T1000 (cell line): ENCODE data around the gene HID1.
"Not testable (repeated sequence)": the region's sequence is repeated elsewhere in the genome, so short reads cannot be mapped to it uniquely, and the experiment has no call there.

Experiments
- DNase-seq: peaks from one replicate; lab custom pipeline; 2025; ENCODE audit warnings: mixed read lengths; lab: John Stamatoyannopoulos, UW

Gene HID1

GRCh38 chr17:74998783-74999182, 26.2 kb upstream of the HID1 start:
- no peak for DNase-seq

GRCh38 chr17:74995847-74996246, 23.3 kb upstream of the HID1 start:
- DNase-seq = no peak

DNA sequence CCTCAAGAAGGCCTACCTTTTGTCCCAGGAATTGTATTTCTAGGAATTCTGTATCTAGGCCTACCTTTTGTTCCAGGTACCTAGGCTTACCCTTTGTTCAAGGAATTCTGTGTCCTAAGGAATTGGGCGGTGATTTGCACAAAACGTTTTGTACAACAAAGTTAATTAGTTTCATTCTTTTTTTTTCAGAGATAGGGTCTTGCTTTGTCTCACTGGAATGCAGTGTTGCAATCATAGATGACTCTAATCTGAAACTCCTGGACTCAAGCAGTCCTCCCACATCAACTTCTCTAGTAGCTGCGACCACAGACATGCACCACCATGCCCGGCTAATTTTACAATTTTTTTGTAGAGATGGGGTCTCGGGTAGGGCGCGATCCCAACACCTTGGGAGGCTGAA, 21.9 kb upstream of the HID1 start:
- no peak for DNase-seq

- no peak for DNase-seq
Measured at GRCh38 chr17:74992223-74992622, 19.7 kb upstream of the HID1 start.

DNA sequence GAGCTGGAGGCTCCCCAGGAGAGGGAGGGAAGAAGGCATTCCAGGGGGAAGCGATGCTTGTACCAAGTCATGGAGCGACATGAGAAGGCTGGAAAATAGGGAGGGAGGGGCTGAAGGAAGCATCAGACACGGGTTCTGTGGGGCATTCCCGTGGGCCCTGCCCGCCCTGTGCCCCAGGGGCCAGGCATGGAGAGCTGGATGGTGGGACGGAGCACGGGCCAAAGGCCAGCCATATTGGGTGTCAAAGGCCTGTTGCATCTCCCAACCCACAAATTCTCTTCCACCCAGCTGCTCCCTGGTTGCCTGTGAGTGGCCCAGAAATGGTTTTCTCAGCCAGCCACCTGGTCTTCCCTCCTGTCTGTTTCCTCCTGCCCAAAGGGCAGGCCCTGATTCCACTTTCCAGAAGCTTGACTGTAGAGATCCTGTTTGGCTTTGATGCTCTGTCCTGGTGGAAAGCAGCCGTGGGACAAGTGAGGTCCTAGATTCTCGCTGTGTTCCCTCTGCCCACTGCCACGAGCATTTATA, 18.1 kb upstream of the HID1 start:
- no peak for DNase-seq

DNA sequence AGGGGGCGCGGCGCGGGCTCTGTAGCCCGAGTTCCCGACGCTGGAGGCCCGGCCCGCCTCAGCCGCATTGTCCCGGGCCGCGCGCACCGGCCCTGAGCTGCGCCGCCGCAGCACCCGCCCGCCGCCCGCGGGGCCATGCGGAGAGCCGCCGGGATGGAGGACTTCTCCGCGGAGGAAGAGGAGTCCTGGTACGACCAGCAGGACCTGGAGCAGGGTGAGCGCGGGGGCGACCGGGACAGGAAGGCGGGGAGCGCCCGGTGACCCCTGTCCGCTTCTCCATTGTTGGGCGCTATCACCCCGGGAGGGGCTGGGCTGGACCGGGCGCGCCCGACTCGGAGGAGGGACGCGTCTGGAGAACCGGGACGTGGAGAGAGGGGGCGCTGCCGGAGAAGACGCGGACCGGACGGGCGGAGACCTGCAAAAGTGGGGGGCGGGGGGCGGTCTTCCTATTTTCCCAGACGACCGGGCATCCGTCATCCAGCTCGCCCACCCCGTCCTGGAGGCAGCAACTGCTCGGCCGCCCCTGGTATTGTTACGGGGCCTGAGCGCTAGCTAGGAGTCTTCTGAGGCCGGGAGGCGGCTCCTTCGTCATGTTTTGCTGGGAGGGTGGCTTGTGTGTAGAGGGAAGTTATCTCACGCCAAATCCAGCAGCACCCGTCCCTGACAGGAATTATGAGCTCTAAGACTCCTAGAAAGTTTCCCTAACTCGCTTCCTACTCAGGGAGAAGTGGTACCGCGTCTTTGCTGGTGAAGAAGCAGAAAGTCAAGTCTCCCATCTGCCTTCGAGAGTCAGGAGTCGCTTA, 15.6 kb upstream of the HID1 start:
- DNase-seq = peak; percentile 42

GRCh38 chr17:74987418-74987908, 14.9 kb upstream of the HID1 start, which contains the start of gene CDR2L:
TSS of gene CDR2L (plus strand) at chr17:74987632. CDS start at chr17:74988044, 412 bp downstream.
- DNase-seq = peak; percentile 87

- DNase-seq = no peak
Measured at GRCh38 chr17:74986206-74986576, 13.6 kb upstream of the HID1 start.

- not testable (repeated sequence) for DNase-seq
Measured at GRCh38 chr17:74982663-74983313, 10.2 kb upstream of the HID1 start.

DNA sequence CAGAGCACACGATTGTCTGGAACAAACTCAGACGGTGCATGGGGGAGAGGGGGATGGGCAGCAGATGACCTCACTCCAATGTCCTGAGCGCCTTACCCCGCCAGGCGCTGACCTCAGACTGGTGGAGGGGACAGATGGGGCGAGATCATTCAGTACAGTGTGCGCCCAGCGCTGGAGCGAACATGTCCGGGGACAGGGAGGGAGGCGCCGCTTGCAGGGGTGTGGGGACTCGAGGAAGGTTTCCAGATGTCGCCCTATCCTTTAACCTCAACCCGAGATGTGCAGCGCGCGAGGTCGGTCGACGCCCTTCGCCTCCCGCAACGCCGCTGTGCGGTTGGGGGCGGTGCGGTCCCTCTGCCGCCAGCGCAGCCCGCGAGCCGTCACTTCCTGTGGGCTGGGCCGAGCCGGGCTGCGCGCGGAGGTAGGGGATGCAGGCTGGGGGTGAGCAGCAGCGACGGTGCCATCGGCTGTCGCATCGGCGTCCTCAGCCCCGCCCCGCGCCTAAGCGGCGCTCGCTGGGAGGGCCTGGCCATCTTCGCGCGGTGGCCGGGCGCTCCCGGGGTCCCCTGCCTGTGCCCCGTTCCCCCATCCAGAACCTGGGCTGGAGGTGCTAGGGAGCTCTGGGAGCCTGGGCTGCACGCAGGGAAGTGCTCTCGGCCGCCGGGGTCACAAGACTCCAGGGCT, 9.6 kb upstream of the HID1 start:
- DNase-seq = peak; percentile 26

DNA sequence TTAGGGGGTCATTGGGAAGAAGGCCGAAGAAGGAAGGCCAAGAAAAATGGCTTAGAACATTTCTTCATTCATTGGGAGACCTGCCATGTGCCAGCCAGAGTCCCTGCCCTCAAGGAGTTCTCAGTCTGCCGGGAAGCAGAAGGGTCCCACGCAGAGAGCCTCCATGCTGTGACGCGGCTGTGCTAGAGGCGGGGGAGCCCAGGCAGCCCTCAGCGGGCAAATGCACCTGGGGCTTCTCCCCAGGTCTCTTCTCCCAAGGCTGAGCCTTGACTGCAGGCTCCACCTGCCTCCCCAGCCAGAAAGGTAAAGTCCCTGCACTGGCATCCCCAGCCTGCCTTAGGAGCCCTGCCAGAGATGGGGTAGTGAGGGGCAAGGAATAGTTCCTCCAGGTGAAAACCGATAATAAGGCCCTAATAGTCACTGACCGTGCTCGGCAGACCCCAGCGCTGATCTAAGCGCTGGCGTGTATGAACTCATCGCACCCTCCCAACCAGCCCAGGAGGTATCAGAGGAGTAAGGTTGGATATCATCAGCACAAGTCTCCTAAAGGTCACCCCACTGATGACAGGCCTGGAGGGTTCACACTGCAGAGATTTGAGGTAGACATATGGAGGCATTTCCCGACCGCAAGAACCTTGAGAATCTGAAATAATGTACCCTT, 8.9 kb upstream of the HID1 start:
- DNase-seq = no peak

DNA sequence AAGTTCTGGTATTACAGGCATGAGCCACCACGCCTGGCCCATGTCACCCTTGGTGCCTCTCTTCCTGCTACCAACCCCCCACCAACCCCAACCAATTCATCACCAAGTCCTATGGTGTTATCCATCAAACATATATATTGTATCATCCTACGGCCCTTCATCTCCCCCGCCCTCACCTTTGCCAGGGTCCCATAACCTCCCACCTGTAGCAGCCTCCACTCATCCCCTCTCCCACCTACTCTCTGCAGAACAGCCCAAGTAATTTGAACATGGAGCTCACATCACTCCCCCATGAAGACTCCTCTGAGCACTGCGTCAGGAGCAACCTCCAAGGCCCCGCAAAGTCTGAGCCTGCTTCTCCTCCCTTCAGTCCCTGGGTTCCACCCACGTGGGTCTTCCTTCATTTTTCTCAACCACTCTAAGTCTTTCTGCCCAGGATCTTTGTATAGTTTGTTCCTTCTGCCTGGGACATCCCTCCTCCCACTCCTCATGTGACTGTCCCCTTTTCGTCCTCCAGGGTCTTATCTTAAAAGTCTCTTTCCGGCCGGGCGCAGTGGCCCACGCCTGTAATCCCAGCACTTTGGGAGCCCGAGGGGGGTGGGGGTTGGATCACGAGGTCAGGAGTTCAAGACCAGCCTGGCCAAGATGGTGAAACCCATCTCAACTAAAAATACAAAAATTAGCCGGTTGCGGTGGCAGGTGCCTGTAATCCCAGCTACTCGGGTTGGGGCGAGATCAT, 7.0 kb upstream of the HID1 start:
- DNase-seq = no peak

- DNase-seq = no peak
Measured at GRCh38 chr17:74978240-74978639, 5.7 kb upstream of the HID1 start.

DNA sequence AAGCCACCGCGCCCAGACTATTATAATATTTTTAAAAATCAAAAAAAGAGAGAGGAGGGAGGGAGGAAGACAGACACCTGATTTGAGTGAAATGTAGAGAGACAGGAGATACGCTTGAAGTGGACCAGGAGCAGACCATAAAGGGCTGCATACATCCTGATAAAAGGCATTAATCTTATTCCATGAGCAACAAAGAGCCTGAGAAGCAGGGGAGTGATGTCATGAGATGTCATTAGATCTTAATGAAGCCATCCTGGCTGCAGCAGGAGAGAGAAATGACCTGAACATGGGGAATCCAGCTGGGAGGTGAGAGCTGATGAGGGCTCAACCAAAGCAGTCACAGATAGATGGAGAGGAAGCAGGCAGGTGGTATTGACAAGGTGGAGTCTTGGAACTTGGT, 5.2 kb upstream of the HID1 start:
- no peak for DNase-seq

GRCh38 chr17:74975943-74976342, 3.4 kb upstream of the HID1 start:
- DNase-seq = no peak

GRCh38 chr17:74972973-74973328, 392 bp upstream of the HID1 start:
- DNase-seq = no peak

DNA sequence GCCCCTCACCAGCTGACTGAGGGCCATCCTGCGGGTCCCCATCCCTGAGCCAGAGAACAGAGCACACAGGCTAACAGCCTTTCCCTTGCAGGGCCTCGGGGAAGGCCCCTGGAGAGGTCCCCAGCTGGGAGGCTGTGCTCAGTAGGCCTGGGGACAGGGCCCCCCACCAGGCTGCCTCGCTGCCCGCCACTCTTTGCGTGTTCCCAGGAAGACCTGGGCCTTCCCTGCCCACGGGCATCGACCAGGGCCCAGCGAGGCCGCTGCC, 785 bp downstream of the HID1 start:
- no peak for DNase-seq

- DNase-seq = no peak
Measured at GRCh38 chr17:74971069-74971841, 1.3 kb downstream of the HID1 start.

DNA sequence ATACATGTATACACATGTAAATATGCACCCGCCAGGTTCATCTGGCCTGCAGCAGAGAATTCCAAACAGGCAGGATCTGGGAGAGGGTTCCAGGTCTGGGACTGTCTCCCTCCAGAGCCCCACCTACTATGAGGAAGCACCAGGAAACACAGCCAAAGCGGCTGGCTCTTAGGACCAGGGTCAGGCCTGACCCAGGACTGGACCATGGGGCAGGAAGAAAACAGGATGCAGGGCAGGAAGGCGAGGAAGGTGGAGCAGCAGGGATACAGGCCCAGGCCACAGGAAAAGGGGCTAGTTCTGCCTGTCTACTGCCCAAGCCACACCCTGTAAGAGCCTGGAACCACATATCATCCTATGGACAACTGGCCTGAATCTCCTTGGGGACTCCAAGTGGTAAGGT, 2.2 kb downstream of the HID1 start:
- no peak for DNase-seq

DNA sequence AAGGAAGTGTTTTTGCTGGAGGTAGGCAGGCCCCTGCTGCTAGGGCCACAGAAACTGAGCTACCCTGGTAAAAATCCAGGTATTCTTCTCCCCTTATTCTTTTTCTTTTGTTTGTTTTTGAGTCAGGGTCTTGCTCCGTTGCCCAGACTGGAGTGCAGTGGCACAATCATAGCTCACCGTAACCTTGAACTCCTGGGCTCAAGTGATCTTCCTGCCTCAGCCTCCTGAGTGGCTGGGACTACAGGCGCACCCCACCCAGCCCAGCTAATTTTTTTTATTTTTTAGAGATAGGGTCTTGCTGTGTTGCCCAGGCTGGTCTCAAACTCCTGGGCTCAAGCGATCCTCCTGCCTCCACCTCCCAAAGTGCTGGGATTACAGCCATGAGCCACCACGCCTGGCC, 3.1 kb downstream of the HID1 start:
- DNase-seq = not testable (repeated sequence)

GRCh38 chr17:74968361-74968780, 4.2 kb downstream of the HID1 start:
- DNase-seq = no peak
